Left ventricle myocardium inferior (tissue), 1 donor: ENCODE data around the gene SARNP. TPM values are rescaled to one million over a fixed set of nuclear protein-coding genes. Genes with fewer than 3 reads are reported as not detected.

Experiments used
- DNase-seq: peaks from one replicate; pipeline ENCODE4 v3.0.0-alpha.2; 2020
- H3K27ac ChIP-seq: fragments of 200-600 bp; replicated peaks from 2 replicates; pipeline ENCODE4 v1.8.0; 2021
- H3K27me3 ChIP-seq: fragments of 200-600 bp; 2 replicates; pipeline ENCODE4 v1.8.0; 2021; ENCODE audit warnings: low read depth
- H3K36me3 ChIP-seq: fragments of 200-600 bp; 2 replicates; pipeline ENCODE4 v1.8.0; 2021
- H3K4me1 ChIP-seq: fragments of 200-600 bp; 2 replicates; pipeline ENCODE4 v1.8.0; 2021
- H3K4me3 ChIP-seq: fragments of 200-600 bp; 2 replicates; pipeline ENCODE4 v1.8.0; 2021; ENCODE audit warnings: mild to moderate bottlenecking, moderate library complexity
- H3K9me3 ChIP-seq: fragments of 200-600 bp; replicated peaks from 2 replicates; pipeline ENCODE4 v1.8.0; 2021
- CTCF ChIP-seq: fragments of 200-600 bp; IDR thresholded peaks from 2 replicates; pipeline ENCODE4 v1.8.0; 2021; ENCODE audit warnings: antibody characterized with exemption, mild to moderate bottlenecking, borderline replicate concordance
- intact Hi-C: fragments of 100-400 bp; cut with micrococcal nuclease; formaldehyde crosslinking; loops from one replicate; pipeline ENCODE4 v1.11.0; 2022
- total RNA-seq: library from RNA; stranded (reverse); fragmentation: NEBNext Ultra II Directional; extraction: Animal tissue kit (Norgen Biotek cat#: 25700); gene quantifications from one replicate; pipeline ENCODE4 v1.2.1, GENCODE V29; 2021
- donor health status: DM: no; HTN: yes; CAD: no; lungs with severe emphysema.

Gene SARNP
- total RNA-seq, 1 donor from 2014 or later = 53.2 TPM

DNA sequence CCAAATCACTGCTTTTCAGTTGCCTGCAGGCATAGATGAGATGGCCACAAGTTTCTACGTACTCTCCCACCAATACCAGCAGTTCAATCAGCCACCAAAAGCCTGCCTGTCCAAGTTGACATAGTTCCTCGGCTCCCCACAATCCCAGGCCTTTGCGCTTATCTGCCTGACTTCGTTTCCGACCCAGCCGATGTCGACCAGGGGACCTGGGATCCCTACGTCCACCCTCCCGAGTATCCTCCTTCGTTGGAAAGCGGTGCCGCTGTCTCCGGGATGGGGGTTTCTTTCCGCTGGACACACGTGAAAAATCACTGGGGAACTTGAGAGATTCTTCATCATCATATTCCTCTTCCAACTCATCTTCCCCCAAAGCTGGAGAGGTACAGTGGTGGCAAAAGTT, 10.3 kb upstream of the SARNP start:
- no peak for DNase-seq
- Histone ChIP-seq H3K36me3 (peaks cover 13% of the 10 kb centered on the region), H3K27ac (no peak overlapping the region), H3K9me3 (no peaks in the 10 kb centered on the region), H3K27me3 (no peaks in the 10 kb centered on the region), H3K4me1 (peaks cover 83% of the 10 kb centered on the region), H3K4me3 (peak overlapping the region; percentile 6)
- intact Hi-C loops = loop anchor here (10.0 kb wide), 1 partner anchor 107 kb away; the partner anchor contains the start of gene DGKA
- TF ChIP-seq CTCF = no peak

DNA sequence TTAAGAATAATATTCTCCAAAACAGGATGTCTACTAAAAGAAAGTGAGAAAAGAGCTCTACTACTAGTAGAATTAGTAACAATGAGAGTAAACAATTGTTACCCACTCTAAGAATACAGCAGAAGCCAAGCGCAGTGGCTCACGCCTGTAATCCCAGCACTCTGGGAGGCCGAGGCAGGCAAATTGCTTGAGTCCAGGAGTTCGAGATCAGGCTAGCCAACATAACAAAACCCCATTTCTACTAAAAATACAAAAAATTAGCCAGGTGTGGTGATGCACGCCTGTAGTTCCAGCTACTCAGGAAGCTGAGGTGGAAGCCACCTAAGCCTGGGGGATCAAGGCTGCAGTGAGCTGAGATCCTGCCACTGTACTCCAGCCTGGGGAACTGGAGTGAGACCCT, 7.2 kb upstream of the SARNP start:
- intact Hi-C loops = loop anchor here (10.0 kb wide), 1 partner anchor 110 kb away; the partner anchor contains the start of gene DGKA
- peaks cover 44% of the 10 kb centered on the region for H3K36me3 ChIP-seq

GRCh38 chr12:55823419-55823818, 5.9 kb upstream of the SARNP start:
- intact Hi-C loops = loop anchor here (10.0 kb wide), 1 partner anchor 111 kb away; the partner anchor contains the start of gene DGKA
- peaks cover 51% of the 10 kb centered on the region for H3K36me3 ChIP-seq
- no peak for TF ChIP-seq CTCF

More for the DNA sequence above, 7.2 kb upstream of the SARNP start:
- Histone ChIP-seq H3K27ac (no peak overlapping the region), H3K4me3 (no peak overlapping the region), H3K9me3 (no peaks in the 10 kb centered on the region), H3K27me3 (no peaks in the 10 kb centered on the region), H3K4me1 (peaks cover 54% of the 10 kb centered on the region)
- TF ChIP-seq CTCF = no peak
- no peak for DNase-seq

GRCh38 chr12:55822228-55822627, 4.7 kb upstream of the SARNP start:
- Histone ChIP-seq H3K27me3 (no peaks in the 10 kb centered on the region), H3K9me3 (no peaks in the 10 kb centered on the region), H3K4me1 (peaks cover 47% of the 10 kb centered on the region), H3K27ac (no peak overlapping the region), H3K4me3 (no peak overlapping the region), H3K36me3 (peaks cover 51% of the 10 kb centered on the region)
- DNase-seq = no peak
- intact Hi-C loops = loop anchor here (10.0 kb wide), 1 partner anchor 113 kb away; the partner anchor contains the start of gene DGKA
- peak; percentile 36 for TF ChIP-seq CTCF

More at GRCh38 chr12:55823419-55823818, 5.9 kb upstream of the SARNP start:
- no peak for DNase-seq
- Histone ChIP-seq H3K4me1 (peaks cover 52% of the 10 kb centered on the region), H3K27me3 (no peaks in the 10 kb centered on the region), H3K4me3 (no peak overlapping the region), H3K9me3 (no peaks in the 10 kb centered on the region), H3K27ac (no peak overlapping the region)

DNA sequence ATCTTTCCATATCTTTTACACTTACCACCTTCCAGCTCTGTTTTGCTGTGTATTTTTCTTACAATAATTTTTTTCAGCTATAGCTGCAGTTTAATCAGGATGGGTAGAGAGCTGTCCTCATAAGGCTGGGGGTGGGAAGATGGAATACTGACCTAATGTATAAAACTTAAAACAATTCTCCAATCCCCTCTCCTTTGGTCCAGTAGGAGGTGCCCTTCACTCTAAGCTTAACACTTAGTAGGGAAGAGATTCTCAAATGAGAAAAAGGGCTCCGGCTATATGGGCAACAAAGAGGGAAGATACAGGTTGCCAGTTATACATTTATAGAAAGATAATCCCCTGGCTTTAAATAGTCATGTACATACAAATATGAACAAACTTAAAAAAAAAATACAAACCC, 3.2 kb upstream of the SARNP start:
- peaks cover 51% of the 10 kb centered on the region for H3K36me3 ChIP-seq
- no peak for DNase-seq
- intact Hi-C loops = loop anchor here (10.0 kb wide), 1 partner anchor 114 kb away; the partner anchor contains the start of gene DGKA
- H3K27ac ChIP-seq = no peak overlapping the region
- no peak overlapping the region for H3K4me3 ChIP-seq
- H3K4me1 ChIP-seq = peaks cover 47% of the 10 kb centered on the region
- no peak for TF ChIP-seq CTCF
- H3K27me3 ChIP-seq = no peaks in the 10 kb centered on the region
- no peaks in the 10 kb centered on the region for H3K9me3 ChIP-seq
